ENCODE results near the gene MICU1. TPM values are rescaled to one million over a fixed set of nuclear protein-coding genes. Genes with fewer than 3 reads are reported as not detected.
"Not testable (repeated sequence)": the region's sequence is repeated elsewhere in the genome, so short reads cannot be mapped to it uniquely, and the experiment has no call there.

MICU1 gene
- total RNA-seq, 1 experiment from 2014 or later, result 39.4 TPM

DNA sequence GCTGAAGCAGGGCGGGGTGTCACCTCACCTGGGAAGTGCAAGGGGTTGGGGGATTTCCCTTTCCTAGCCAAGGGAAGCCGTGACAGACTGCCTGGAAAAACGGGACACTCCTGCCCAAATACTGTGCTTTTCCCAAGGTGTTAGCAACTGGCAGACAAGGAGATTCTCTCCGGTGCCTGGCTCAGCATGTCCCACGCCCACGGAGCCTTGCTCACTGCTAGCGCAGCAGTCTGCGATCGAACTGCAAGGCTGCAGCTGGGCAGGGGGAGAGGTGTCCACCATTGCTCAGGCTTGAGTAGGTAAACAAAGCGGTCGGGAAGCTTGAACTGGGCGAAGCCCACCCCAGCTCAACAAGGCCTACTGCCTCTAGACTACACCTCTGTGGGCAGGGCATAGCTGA is 190.3 kb downstream of the MICU1 start:
- Histone ChIP-seq H3K9ac (ENCODE audit: low read length) (no peak overlapping the region), H3K36me3 (ENCODE audit: control insufficient read depth in 1 of 2, insufficient read depth in 2 of 2, low read length in 2 of 2) (no peaks in the 10 kb centered on the region), H3K4me3 (replicated peaks in 1 of 2; ENCODE audit: low read depth in 1 of 2, low read length in 2 of 2) (no peak overlapping the region), H3K79me2 (ENCODE audit: insufficient read depth, low read length) (no peaks in the 10 kb centered on the region), H3K27me3 (ENCODE audit: insufficient read depth, low read length) (no peaks in the 10 kb centered on the region), H3K9me3 (ENCODE audit: control insufficient read depth in 1 of 2, insufficient read depth in 1 of 2, low read depth in 1 of 2, low read length in 2 of 2) (no peaks in the 10 kb centered on the region), H4K20me1 (ENCODE audit: insufficient read depth) (no peaks in the 10 kb centered on the region), H3K4me2 (ENCODE audit: low read length) (no peak overlapping the region), H3K9me2 (ENCODE audit: insufficient read depth) (no peaks in the 10 kb centered on the region), H2AFZ (ENCODE audit: low read depth, low read length, poor library complexity, severe bottlenecking) (no peak overlapping the region), H3K4me1 (ENCODE audit: control insufficient read depth in 1 of 2, insufficient read depth in 2 of 2, low read length in 2 of 2) (no peaks in the 10 kb centered on the region), H3K27ac (ENCODE audit: low read depth, low read length) (no peak overlapping the region)
- ChIA-PET RAD21 (ENCODE audit: low non-redundant PET in 1 of 2, low total read pairs in 2 of 2, uncharacterized antibody in 2 of 2, unreplicated experiment in 2 of 2) (no interaction called here), CTCF (no interaction called here), POLR2A (no interaction called here)
- intact Hi-C loops (cut with micrococcal nuclease), result no loop called here
- ATAC-seq, result no peak
- TF ChIP-seq CTCF (IDR thresholded peaks at IDR 0.05 in 2 of 3, conservative IDR thresholded peaks at IDR 0.05 in 1 of 3; ENCODE audit: borderline replicate concordance in 1 of 3, insufficient read depth in 1 of 3, low read depth in 2 of 3, low read length in 2 of 3), result no peak
- no peak for TF ChIP-seq CEBPB (IDR thresholded peaks at IDR 0.05; ENCODE audit: low read depth)
- TF ChIP-seq ZFX (IDR thresholded peaks at IDR 0.05), result no peak
- TF ChIP-seq, protein P1, sequence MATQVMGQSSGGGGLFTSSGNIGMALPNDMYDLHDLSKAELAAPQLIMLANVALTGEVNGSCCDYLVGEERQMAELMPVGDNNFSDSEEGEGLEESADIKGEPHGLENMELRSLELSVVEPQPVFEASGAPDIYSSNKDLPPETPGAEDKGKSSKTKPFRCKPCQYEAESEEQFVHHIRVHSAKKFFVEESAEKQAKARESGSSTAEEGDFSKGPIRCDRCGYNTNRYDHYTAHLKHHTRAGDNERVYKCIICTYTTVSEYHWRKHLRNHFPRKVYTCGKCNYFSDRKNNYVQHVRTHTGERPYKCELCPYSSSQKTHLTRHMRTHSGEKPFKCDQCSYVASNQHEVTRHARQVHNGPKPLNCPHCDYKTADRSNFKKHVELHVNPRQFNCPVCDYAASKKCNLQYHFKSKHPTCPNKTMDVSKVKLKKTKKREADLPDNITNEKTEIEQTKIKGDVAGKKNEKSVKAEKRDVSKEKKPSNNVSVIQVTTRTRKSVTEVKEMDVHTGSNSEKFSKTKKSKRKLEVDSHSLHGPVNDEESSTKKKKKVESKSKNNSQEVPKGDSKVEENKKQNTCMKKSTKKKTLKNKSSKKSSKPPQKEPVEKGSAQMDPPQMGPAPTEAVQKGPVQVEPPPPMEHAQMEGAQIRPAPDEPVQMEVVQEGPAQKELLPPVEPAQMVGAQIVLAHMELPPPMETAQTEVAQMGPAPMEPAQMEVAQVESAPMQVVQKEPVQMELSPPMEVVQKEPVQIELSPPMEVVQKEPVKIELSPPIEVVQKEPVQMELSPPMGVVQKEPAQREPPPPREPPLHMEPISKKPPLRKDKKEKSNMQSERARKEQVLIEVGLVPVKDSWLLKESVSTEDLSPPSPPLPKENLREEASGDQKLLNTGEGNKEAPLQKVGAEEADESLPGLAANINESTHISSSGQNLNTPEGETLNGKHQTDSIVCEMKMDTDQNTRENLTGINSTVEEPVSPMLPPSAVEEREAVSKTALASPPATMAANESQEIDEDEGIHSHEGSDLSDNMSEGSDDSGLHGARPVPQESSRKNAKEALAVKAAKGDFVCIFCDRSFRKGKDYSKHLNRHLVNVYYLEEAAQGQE (IDR thresholded peaks at IDR 0.05; ENCODE audit: low read depth), result no peak
- no peak for TF ChIP-seq ATF3 (IDR thresholded peaks at IDR 0.05)
- no peak for TF ChIP-seq POLR2A (IDR thresholded peaks at IDR 0.05; ENCODE audit: borderline replicate concordance, extremely low read depth, insufficient read depth, insufficient read length)
- no peak for TF ChIP-seq EGR1 (IDR thresholded peaks at IDR 0.05; ENCODE audit: low read depth)
- no peak for TF ChIP-seq CBX3 (IDR thresholded peaks at IDR 0.05; ENCODE audit: low read depth)
- no peak for TF ChIP-seq FOSL1 (IDR thresholded peaks at IDR 0.05; ENCODE audit: low read depth)
- no peak for TF ChIP-seq ZNF274 (IDR thresholded peaks at IDR 0.05; ENCODE audit: low read depth, low read length)
- no peak for TF ChIP-seq EZH2phosphoT487 (IDR thresholded peaks at IDR 0.05; ENCODE audit: borderline replicate concordance)
- no peak for TF ChIP-seq JUND (IDR thresholded peaks at IDR 0.05)
- no peak for TF ChIP-seq YY1 (IDR thresholded peaks at IDR 0.05; ENCODE audit: extremely low read depth, insufficient replicate concordance, low read depth, low read length)
- no peak for TF ChIP-seq EZH2 (IDR thresholded peaks at IDR 0.05)
- no TSS peak for BruUV-seq (replicated peaks)
- DNase-seq (ENCODE audit: low read depth, low spot score), result no peak

DNA sequence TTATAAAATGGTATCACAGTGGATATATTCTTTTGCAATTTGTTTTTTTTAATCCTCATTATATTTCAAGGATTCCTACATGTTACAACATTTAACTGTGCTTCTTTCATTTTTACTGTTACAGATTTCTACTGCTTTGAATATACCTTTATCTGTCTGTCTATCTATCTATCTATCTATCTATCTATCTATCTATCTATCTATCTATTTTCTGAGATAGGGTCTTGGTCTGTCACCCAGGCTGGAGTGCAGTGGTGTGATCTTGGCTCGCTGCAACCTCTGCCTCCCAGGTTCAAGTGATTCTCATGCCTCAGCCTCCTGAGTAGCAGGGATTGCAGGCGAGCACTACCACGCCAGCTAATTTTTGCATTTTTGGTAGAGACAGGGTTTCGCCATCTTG is 194.9 kb downstream of the MICU1 start:
- H3K4me1 ChIP-seq (ENCODE audit: control insufficient read depth in 1 of 2, insufficient read depth in 2 of 2, low read length in 2 of 2); H3K36me3 ChIP-seq (ENCODE audit: control insufficient read depth in 1 of 2, insufficient read depth in 2 of 2, low read length in 2 of 2); BruUV-seq (replicated peaks); POLR2A ChIA-PET; H2AFZ ChIP-seq (ENCODE audit: low read depth, low read length, poor library complexity, severe bottlenecking); H3K9me2 ChIP-seq (ENCODE audit: insufficient read depth); H3K9ac ChIP-seq (ENCODE audit: low read length); H3K27ac ChIP-seq (ENCODE audit: low read depth, low read length); H3K9me3 ChIP-seq (ENCODE audit: control insufficient read depth in 1 of 2, insufficient read depth in 1 of 2, low read depth in 1 of 2, low read length in 2 of 2); H3K27me3 ChIP-seq (ENCODE audit: insufficient read depth, low read length); ATAC-seq; intact Hi-C loops (cut with micrococcal nuclease); H4K20me1 ChIP-seq (ENCODE audit: insufficient read depth); H3K79me2 ChIP-seq (ENCODE audit: insufficient read depth, low read length); RAD21 ChIA-PET (ENCODE audit: low non-redundant PET in 1 of 2, low total read pairs in 2 of 2, uncharacterized antibody in 2 of 2, unreplicated experiment in 2 of 2); CTCF ChIA-PET; DNase-seq (ENCODE audit: low read depth, low spot score); H3K4me2 ChIP-seq (ENCODE audit: low read length); H3K4me3 ChIP-seq (replicated peaks in 1 of 2; ENCODE audit: low read depth in 1 of 2, low read length in 2 of 2): not testable (repeated sequence)

Measured in HCT116 (cell line).